DMS153 treated with DMSO at 0.1 percent for 48 hours (cell line): Measurements from ENCODE around the gene TRIM66.
A peak's percentile ranks its signal among the peaks of the same experiment; 100 is the strongest.

Source experiments
- DNase-seq: peaks from one replicate; lab custom pipeline; 2025; ENCODE audit not compliant: unreplicated experiment; lab: John Stamatoyannopoulos, UW

The TRIM66 gene

DNA sequence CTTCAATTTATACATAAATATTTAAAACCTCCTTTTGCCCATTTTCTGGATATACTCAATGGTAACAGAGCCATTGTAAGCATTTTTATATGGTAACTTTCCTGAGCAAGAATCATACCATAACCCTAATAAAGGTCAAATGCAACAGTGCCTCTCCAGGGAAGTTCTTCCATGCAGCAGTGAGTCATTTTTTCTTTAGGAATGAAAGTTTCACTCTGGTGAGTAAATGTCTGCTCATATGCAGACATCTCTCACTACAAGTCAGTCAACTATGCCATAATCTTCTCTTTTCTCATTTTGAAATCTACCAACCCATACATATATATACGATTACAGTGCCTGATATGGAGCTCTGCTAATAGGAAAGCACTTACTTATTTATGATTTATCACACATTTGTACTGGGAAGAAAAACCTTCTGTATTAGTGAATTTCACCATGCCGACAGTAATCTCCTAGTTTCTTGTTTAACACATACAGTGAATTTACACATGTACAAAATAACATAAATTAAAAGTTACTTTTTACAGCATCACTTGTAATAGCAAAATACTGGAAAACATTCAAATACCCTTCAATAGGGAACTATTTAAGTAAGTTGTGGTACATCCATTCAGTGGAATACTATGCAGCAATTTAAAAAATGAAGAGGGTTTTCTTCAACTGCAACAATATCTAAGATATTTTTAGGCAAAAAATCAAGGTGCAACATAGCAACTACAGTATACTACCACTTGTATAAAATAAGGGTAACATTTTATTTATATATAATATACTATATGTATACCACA is 104.5 kb downstream of the TRIM66 start:
- DNase-seq = no peak

DNA sequence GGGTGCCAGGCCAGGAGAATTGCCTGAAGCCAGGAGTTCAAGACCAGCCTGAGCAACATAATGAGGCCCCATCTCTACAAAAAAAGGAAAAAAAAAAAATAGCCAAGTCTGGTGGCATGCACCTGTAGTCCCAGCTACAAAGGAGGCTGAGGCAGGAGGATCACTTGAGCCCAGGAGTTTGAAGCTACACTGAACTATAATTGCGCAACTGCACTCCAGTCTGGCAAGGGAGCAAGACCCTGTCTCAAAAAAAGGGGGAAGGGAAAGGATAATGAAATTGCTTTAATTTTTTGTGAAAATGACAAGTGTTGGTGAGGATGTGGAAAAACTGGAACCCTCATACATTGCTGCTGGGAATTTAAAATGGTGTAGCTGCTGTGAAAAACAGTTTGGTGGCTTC is 107.7 kb downstream of the TRIM66 start:
- DNase-seq = no peak

DNA sequence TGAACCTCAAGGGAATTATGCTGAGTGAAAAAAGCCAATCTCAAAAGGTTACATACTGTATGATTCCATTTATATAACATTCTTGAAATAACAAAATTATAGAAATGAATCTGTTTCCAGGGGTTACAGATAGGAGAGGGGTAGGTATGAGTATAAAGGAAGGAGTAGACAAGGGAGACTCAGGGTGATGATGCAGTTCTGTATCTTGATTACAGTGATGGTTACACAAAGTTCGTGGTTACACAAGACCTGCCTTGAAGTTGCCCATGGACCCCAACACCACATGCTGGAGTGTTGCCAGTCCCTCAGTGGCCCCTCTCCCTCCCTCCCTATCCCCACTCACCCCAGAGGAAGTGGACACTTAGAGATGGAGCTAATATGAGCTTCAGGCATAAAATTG is 108.7 kb downstream of the TRIM66 start:
- no peak for DNase-seq

GRCh38 chr11:8567602-8568198 is 114.8 kb downstream of the TRIM66 start:
- DNase-seq = no peak

DNA sequence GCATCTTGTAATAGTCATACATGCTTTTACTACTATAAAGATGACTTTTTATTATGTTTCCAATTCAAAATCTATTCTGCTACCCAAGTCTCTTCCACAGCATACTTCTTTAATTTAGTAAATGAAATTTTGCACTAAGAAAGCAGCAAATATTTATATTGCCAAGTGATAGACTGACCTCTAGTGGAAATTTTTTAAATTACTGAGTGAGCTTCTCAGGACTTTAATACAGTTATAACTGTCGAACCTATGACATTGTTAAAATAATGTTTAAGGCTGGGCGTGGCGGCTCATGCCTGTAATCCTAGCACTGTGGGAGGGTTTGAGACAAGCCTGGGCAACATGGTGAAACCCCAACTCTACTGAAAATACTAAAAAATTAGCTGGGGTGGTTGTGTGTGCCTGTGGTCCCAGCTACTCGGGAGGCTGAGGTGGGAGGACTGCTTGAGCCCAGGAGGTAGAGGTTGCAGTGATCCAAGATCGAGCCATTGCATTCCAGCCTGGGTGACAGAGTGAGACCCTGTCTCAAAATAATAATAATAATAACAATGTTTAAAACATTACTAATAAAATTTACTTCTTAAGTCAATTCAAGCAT is 115.8 kb downstream of the TRIM66 start:
- peak; percentile 36 for DNase-seq

DNA sequence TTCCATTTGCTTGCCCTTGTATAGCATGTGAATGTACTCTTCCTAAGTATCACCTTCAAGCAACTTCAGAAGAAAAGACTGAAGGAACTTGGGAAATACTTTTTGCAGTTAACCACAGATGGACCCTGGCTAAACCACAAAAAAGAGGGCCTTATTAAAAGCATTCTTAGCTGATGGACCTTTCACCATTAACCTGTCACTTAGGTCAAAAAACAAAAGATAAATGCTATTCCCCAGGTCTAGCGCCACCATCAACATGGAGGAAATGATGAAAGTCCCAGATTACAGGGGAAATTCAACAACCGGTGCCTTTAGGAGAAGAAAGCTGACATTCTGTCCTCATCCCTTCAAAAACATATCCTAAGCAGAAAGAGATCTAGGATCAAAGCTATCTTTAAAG is 117.9 kb downstream of the TRIM66 start:
- DNase-seq = no peak
